PC-9 (cell line): ENCODE results near the gene TVP23A.

Source experiments
- EZH2 ChIP-seq: fragments of 200-600 bp; sonication (generic); IDR thresholded peaks from 2 replicates; pipeline ENCODE4 v1.8.0; 2017; ENCODE audit warnings: antibody characterized with exemption, low read depth
- TF ChIP-seq, protein P1 (sequence below): fragments of 200-600 bp; sonication (generic); conservative IDR thresholded peaks from 2 replicates; pipeline ENCODE4 v1.6.1; 2017; ENCODE audit warnings: mixed run types, antibody characterized with exemption, mild to moderate bottlenecking, moderate library complexity

DNA sequence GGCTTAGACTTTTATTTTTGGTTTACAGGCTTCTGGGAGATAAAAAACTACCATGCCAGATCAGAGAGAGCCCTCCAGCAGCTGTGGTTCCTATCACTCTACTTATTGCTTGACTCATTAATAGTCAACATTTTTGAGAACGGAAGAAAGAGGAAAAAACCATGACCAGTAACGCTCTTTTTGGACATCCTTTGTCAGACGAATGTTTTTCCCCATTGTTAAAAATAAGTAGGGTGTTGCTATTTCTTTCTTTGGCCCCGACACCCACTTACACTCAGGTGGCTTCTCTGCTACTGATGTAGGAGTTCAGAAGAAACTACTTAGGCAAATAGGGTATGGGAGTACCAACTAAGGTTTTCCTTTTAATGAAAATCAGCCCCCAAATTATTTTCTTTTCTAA is 27.5 kb downstream of the TVP23A start:
- TF ChIP-seq, protein P1, sequence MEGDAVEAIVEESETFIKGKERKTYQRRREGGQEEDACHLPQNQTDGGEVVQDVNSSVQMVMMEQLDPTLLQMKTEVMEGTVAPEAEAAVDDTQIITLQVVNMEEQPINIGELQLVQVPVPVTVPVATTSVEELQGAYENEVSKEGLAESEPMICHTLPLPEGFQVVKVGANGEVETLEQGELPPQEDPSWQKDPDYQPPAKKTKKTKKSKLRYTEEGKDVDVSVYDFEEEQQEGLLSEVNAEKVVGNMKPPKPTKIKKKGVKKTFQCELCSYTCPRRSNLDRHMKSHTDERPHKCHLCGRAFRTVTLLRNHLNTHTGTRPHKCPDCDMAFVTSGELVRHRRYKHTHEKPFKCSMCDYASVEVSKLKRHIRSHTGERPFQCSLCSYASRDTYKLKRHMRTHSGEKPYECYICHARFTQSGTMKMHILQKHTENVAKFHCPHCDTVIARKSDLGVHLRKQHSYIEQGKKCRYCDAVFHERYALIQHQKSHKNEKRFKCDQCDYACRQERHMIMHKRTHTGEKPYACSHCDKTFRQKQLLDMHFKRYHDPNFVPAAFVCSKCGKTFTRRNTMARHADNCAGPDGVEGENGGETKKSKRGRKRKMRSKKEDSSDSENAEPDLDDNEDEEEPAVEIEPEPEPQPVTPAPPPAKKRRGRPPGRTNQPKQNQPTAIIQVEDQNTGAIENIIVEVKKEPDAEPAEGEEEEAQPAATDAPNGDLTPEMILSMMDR: no peak
- no peak for TF ChIP-seq EZH2
